Measurements from ENCODE around the gene PDCD5.
"Not testable (repeated sequence)": the region's sequence is repeated elsewhere in the genome, so short reads cannot be mapped to it uniquely, and the experiment has no call there.

Gene PDCD5, protein sequence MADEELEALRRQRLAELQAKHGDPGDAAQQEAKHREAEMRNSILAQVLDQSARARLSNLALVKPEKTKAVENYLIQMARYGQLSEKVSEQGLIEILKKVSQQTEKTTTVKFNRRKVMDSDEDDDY

DNA sequence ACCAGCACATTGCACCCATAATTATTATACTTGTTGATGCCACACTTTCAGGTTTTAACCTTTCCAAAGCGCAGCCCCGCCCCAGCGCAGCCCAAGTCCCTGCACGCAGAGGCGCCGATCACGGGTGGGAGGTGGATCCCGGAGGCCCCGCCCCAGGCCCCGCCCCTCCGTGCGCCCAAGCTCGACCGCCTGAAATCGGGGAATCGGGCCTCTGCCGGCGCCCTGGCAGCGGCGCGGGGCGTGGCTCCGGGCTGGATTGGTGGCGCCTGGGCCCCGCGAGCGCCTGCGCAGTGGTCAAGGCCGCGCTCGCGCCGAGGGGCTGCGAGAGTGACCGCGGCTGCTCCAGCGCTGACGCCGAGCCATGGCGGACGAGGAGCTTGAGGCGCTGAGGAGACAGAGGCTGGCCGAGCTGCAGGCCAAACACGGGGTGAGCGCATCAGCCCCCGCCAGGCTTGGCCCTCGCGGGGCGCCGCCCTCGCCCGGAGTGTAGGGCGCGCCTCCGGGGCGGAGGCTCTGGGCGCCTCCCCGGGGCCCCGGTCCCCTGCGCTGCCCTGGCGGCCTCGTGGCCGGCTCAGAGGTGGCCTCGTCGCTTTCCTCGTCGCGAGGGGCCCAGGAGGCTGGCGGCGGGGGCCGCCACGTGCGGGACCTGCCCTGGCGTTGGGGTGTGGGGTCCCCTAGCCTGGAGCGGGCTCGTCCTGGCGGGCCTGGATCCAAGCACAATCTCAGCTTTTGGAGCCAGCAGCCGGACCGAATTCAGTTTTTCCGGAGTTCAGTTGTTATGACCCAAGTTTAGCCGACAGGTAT is at the start of gene PDCD5:
TSS of gene PDCD5 (plus strand) at position 290 of the 804 bp plus-strand sequence. CDS start at position 362, 72 bp downstream.
- Histone ChIP-seq H3K27me3 (ENCODE audit: control insufficient read depth, insufficient read depth, low read length) (peaks cover 11% of the 10 kb centered on the region), H3K9ac (ENCODE audit: low read length) (peak within 1 kb of the TSS; percentile 84), H3K4me1 (ENCODE audit: control insufficient read depth, low read depth, low read length) (no peaks in the 10 kb centered on the region), H3K9me3 (ENCODE audit: control insufficient read depth, low read depth, low read length) (no peaks in the 10 kb centered on the region), H3K4me3 (ENCODE audit: low read length) (peak within 1 kb of the TSS; percentile 73), H3K27ac (ENCODE audit: low read length) (peak within 1 kb of the TSS; percentile 36), H3K36me3 (ENCODE audit: control insufficient read depth, low read depth, low read length) (peaks cover 14% of the 10 kb centered on the region)

DNA sequence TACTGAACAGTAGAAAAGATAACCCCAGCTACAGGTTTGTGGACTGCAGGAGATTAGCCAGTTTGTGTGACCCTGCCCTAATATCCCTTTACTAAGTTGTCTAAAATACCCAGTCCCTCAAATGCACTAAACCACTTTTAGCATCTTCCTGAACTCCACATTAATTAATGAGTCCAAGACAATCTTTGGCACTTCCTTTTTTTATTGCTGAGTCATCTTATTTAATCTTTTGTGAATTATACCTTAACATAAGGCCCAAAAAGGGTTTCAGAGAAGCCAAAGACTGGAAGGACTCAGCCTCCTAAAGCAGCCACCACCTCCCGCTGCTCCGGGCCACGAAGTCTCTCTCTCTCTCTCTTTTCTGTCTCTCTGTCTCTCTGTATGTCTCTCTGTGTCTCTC is 48.8 kb upstream of the PDCD5 start:
- H3K27me3 ChIP-seq (ENCODE audit: control insufficient read depth, insufficient read depth, low read length), result no peaks in the 10 kb centered on the region
- no peaks in the 10 kb centered on the region for H3K4me1 ChIP-seq (ENCODE audit: control insufficient read depth, low read depth, low read length)
- no peak overlapping the region for H3K9ac ChIP-seq (ENCODE audit: low read length)
- H3K9me3 ChIP-seq (ENCODE audit: control insufficient read depth, low read depth, low read length), result no peaks in the 10 kb centered on the region
- H3K4me3 ChIP-seq (ENCODE audit: low read length), result no peak overlapping the region
- no peak overlapping the region for H3K27ac ChIP-seq (ENCODE audit: low read length)
- H3K36me3 ChIP-seq (ENCODE audit: control insufficient read depth, low read depth, low read length), result no peaks in the 10 kb centered on the region

DNA sequence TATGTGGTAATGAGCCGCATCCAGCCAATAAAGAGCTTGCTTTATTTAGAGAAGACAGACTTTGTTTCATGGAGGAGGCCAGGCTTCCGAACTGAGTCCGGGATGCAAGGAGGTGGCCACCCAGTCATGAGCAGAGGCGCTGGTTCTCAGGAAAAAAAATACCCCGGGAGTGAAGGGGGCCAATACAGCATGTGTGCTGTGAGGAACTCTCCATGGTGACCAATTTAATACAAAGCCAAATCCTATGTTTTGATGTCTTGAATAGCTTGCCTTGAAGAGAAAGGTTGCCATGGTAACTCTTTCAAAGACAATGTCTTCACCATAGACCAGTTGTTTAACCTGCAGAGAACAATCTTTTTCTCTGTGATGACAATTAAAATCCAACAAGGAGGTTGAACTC is 43.4 kb upstream of the PDCD5 start:
- no peak overlapping the region for H3K9ac ChIP-seq (ENCODE audit: low read length)
- no peaks in the 10 kb centered on the region for H3K27me3 ChIP-seq (ENCODE audit: control insufficient read depth, insufficient read depth, low read length)
- H3K4me3 ChIP-seq (ENCODE audit: low read length), result no peak overlapping the region
- no peaks in the 10 kb centered on the region for H3K36me3 ChIP-seq (ENCODE audit: control insufficient read depth, low read depth, low read length)
- H3K9me3 ChIP-seq (ENCODE audit: control insufficient read depth, low read depth, low read length), result no peaks in the 10 kb centered on the region
- H3K4me1 ChIP-seq (ENCODE audit: control insufficient read depth, low read depth, low read length), result peaks cover 3% of the 10 kb centered on the region
- no peak overlapping the region for H3K27ac ChIP-seq (ENCODE audit: low read length)

DNA sequence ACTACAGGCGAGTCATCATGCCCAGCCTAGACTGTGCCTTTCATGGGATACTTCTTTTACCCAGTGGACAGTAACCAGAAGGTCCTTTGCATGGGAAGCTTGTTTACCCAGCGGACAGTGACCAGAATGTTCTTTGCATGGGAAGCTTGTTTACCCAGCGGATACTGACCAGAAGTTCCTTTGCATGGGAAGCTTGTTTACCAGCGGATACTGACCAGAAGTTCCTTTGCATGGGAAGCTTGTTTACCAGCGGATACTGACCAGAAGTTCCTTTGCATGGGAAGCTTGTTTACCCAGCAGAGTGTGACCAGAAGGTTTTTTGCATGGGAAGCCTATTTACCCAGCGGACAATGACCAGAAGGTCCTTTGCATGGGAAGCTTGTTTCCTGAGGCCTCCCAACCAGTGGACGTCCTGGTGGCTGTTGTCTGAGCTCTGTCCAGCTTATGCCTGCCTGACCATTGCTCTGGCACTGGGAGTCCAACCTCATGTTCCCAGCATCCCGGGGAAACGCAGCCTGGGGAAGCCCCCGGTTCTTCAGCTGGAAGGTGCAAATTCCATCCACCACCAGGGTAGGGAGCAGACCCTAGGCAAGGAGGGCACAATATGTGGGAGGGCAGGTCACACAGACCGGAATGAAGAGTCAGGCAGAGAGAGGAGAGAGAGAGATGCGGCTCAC is 41.6 kb upstream of the PDCD5 start:
- no peaks in the 10 kb centered on the region for H3K36me3 ChIP-seq (ENCODE audit: control insufficient read depth, low read depth, low read length)
- no peak overlapping the region for H3K4me3 ChIP-seq (ENCODE audit: low read length)
- no peaks in the 10 kb centered on the region for H3K27me3 ChIP-seq (ENCODE audit: control insufficient read depth, insufficient read depth, low read length)
- no peaks in the 10 kb centered on the region for H3K9me3 ChIP-seq (ENCODE audit: control insufficient read depth, low read depth, low read length)
- H3K9ac ChIP-seq (ENCODE audit: low read length), result no peak overlapping the region
- H3K27ac ChIP-seq (ENCODE audit: low read length), result no peak overlapping the region
- H3K4me1 ChIP-seq (ENCODE audit: control insufficient read depth, low read depth, low read length), result peaks cover 3% of the 10 kb centered on the region

DNA sequence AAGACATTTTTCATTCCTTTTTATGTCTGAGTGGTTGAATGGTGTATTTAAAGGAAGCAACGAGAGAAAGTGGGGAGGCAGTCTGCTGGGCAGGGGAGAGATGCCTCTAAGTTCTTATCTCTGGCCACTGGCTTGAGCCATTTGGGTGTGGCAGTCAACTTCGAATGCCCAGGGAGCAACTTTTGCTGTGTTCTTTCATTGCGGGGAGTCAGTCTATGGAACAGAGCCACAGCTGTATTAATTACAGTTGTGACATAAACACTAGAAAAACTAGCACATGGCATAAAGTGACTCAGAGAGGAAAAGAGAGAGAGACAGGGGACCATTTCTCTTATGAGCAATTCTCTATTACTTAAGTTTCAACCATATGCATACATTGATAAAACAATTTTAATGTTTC is 40.4 kb upstream of the PDCD5 start:
- peaks cover 3% of the 10 kb centered on the region for H3K4me1 ChIP-seq (ENCODE audit: control insufficient read depth, low read depth, low read length)
- no peak overlapping the region for H3K4me3 ChIP-seq (ENCODE audit: low read length)
- no peak overlapping the region for H3K27ac ChIP-seq (ENCODE audit: low read length)
- no peak overlapping the region for H3K9ac ChIP-seq (ENCODE audit: low read length)
- H3K9me3 ChIP-seq (ENCODE audit: control insufficient read depth, low read depth, low read length), result no peaks in the 10 kb centered on the region
- H3K36me3 ChIP-seq (ENCODE audit: control insufficient read depth, low read depth, low read length), result no peaks in the 10 kb centered on the region
- H3K27me3 ChIP-seq (ENCODE audit: control insufficient read depth, insufficient read depth, low read length), result no peaks in the 10 kb centered on the region

DNA sequence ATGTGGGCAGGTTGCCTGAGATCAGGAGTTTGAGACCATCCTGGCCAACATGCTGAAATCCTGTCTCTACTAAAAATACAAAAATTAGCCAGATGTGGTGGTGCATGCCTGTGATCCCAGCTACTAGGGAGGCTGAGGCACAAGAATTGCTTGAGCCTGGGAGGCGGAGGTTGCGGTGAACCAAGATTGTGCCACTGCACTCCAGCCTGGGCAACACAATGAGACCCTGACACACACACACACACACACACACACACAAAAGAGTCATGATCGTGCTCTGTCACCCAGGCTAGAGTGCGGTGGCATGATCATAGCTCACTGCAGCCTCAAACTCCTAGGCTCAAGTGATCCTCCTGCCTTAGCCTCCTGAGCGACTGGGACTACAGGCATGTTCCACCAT is 39.6 kb upstream of the PDCD5 start:
- not testable (repeated sequence) for H3K4me1 ChIP-seq (ENCODE audit: control insufficient read depth, low read depth, low read length); H3K9me3 ChIP-seq (ENCODE audit: control insufficient read depth, low read depth, low read length); H3K36me3 ChIP-seq (ENCODE audit: control insufficient read depth, low read depth, low read length); H3K27me3 ChIP-seq (ENCODE audit: control insufficient read depth, insufficient read depth, low read length); H3K27ac ChIP-seq (ENCODE audit: low read length); H3K9ac ChIP-seq (ENCODE audit: low read length); H3K4me3 ChIP-seq (ENCODE audit: low read length)

DNA sequence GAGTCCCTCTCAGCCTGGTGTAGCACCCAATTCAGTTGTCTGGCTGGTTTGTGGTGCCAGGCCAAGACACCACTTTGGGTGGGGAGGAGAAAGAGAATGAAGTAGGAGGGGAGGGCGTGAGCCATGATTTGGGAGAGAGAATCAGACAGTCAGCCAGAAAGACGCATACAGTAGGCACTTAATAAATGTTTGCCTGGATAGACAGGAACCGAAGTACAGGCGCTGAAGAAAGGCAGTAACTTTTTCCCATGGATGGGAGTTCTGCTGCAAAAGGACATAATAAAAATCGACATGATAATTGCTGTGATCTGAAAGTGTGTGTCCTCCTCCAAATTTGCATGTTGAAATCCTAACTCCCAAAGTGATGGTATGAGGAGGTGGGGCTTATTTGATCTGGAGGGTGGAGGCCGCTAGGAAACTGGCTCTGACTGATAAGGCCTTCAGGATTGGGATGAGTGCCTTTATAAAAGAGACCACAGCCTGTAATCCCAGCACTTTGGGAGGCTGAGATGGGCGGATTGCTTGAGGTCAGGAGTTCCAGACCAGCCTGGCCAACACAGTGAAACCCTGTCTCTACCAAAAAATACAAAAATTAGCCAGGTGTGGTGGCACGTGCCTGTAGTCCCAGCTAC is 38.4 kb upstream of the PDCD5 start:
- no peaks in the 10 kb centered on the region for H3K36me3 ChIP-seq (ENCODE audit: control insufficient read depth, low read depth, low read length)
- H3K27ac ChIP-seq (ENCODE audit: low read length), result no peak overlapping the region
- no peaks in the 10 kb centered on the region for H3K9me3 ChIP-seq (ENCODE audit: control insufficient read depth, low read depth, low read length)
- H3K9ac ChIP-seq (ENCODE audit: low read length), result no peak overlapping the region
- H3K4me3 ChIP-seq (ENCODE audit: low read length), result no peak overlapping the region
- no peaks in the 10 kb centered on the region for H3K27me3 ChIP-seq (ENCODE audit: control insufficient read depth, insufficient read depth, low read length)
- H3K4me1 ChIP-seq (ENCODE audit: control insufficient read depth, low read depth, low read length), result peaks cover 3% of the 10 kb centered on the region

DNA sequence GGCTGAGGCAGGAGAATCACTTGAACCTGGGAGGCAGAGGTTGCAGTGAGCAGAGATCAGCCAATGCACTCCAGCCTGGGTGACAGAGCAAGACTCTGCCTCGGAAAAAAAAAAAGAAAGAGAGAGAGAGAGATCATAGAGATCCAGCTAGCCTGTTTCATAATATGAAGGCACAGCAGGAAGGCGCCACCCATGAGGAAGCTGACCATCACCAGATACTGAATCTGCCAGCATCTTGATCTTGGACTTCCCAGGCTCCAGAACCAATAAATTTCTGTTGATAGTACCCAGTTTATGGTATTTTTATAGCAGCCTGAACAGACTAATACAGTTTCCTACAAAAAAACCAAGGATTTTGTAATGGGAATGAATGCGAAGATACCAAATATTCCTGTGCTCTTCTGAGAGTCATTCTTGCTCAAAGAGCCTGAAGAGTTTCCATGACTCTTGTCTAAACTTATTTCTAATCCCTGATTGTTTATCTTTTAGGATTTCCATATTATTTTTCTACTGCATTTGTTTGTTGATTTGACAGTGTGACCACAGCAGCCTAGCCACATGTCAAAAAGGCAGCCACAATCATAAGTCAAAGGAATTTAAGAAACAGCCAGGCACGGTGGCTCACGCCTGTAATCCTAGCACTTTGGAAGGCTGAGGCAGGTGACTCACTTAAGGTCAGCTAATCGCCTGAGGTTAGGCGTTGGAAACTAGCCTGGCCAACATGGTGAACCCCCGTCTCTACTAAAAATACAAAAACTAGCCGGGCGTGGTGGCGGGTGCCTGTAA is 37.7 kb upstream of the PDCD5 start:
- no peaks in the 10 kb centered on the region for H3K27me3 ChIP-seq (ENCODE audit: control insufficient read depth, insufficient read depth, low read length)
- H3K36me3 ChIP-seq (ENCODE audit: control insufficient read depth, low read depth, low read length), result no peaks in the 10 kb centered on the region
- H3K4me3 ChIP-seq (ENCODE audit: low read length), result no peak overlapping the region
- no peak overlapping the region for H3K27ac ChIP-seq (ENCODE audit: low read length)
- no peaks in the 10 kb centered on the region for H3K4me1 ChIP-seq (ENCODE audit: control insufficient read depth, low read depth, low read length)
- H3K9me3 ChIP-seq (ENCODE audit: control insufficient read depth, low read depth, low read length), result no peaks in the 10 kb centered on the region
- H3K9ac ChIP-seq (ENCODE audit: low read length), result no peak overlapping the region

DNA sequence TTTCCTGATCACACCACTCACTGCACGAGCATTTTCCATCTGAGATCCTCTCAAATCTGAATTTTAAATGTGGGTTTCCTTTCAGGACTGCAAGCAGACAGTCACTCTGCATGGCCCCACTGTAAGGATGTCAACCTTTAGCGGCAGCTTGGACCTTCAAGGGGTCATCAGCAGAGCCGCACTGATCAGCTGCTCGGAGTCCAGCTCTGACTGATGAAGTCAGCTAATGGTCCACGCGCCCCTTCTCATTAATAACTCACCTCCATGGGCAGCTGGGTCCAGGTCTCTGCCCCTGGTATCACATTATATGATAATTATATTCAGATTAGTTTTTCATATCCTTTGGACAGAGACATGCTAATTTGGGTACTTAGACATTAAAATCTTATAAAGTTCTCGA is 36.1 kb upstream of the PDCD5 start:
- H3K4me1 ChIP-seq (ENCODE audit: control insufficient read depth, low read depth, low read length), result no peaks in the 10 kb centered on the region
- no peak overlapping the region for H3K4me3 ChIP-seq (ENCODE audit: low read length)
- no peaks in the 10 kb centered on the region for H3K27me3 ChIP-seq (ENCODE audit: control insufficient read depth, insufficient read depth, low read length)
- no peak overlapping the region for H3K27ac ChIP-seq (ENCODE audit: low read length)
- no peak overlapping the region for H3K9ac ChIP-seq (ENCODE audit: low read length)
- no peaks in the 10 kb centered on the region for H3K9me3 ChIP-seq (ENCODE audit: control insufficient read depth, low read depth, low read length)
- no peaks in the 10 kb centered on the region for H3K36me3 ChIP-seq (ENCODE audit: control insufficient read depth, low read depth, low read length)

DNA sequence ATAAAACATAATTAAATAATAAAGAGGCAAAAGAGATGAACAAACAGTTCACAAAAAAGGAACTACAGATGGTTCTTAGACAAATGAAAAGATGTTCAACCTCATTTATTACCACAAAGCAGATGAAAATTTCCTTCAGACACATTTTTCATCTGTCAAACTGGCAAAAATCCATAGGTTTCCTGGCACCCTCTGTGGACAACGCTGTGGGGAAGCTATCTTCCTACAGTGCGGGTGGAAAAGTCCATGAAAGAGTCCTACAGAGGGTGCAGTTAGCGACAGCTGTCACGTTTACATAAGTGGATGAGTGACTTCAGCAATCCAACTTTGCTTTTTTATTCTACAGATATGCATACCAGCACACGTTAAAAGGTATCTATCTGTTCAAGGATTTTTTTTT is 30.3 kb upstream of the PDCD5 start:
- Histone ChIP-seq H3K9me3 (ENCODE audit: control insufficient read depth, low read depth, low read length) (no peaks in the 10 kb centered on the region), H3K27me3 (ENCODE audit: control insufficient read depth, insufficient read depth, low read length) (no peaks in the 10 kb centered on the region), H3K4me1 (ENCODE audit: control insufficient read depth, low read depth, low read length) (no peaks in the 10 kb centered on the region), H3K27ac (ENCODE audit: low read length) (no peak overlapping the region), H3K36me3 (ENCODE audit: control insufficient read depth, low read depth, low read length) (no peaks in the 10 kb centered on the region), H3K4me3 (ENCODE audit: low read length) (no peak overlapping the region), H3K9ac (ENCODE audit: low read length) (no peak overlapping the region)

DNA sequence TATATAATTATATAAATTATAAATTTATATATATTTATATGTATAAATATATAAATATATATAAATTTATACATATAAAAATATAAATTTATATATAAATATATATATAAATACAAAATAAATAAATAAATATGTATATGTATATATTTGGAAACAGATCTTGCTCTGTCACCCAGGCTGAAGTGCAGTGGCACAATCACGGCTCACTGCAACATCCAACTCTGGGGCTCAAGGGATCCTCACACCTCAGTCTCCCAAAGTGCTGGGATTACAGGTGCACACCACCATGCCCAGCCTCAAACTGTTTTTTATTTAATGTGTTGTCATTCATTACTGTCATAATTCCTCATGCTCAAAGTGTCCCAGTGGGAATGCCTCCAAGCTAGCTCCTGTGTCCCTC is 25.2 kb upstream of the PDCD5 start:
- Histone ChIP-seq H3K27ac (ENCODE audit: low read length) (no peak overlapping the region), H3K9me3 (ENCODE audit: control insufficient read depth, low read depth, low read length) (no peaks in the 10 kb centered on the region), H3K4me1 (ENCODE audit: control insufficient read depth, low read depth, low read length) (no peaks in the 10 kb centered on the region), H3K4me3 (ENCODE audit: low read length) (no peak overlapping the region), H3K27me3 (ENCODE audit: control insufficient read depth, insufficient read depth, low read length) (no peaks in the 10 kb centered on the region), H3K9ac (ENCODE audit: low read length) (no peak overlapping the region), H3K36me3 (ENCODE audit: control insufficient read depth, low read depth, low read length) (no peaks in the 10 kb centered on the region)

Data from iPS-18a (cell line).